ENCODE data around the gene JARID2. TPM values are rescaled to one million over a fixed set of nuclear protein-coding genes. Genes with fewer than 3 reads are reported as not detected.

Gene JARID2
- total and polyA plus RNA-seq, 11 donors: 3.5 to 12.2 (median 7.5) TPM

DNA sequence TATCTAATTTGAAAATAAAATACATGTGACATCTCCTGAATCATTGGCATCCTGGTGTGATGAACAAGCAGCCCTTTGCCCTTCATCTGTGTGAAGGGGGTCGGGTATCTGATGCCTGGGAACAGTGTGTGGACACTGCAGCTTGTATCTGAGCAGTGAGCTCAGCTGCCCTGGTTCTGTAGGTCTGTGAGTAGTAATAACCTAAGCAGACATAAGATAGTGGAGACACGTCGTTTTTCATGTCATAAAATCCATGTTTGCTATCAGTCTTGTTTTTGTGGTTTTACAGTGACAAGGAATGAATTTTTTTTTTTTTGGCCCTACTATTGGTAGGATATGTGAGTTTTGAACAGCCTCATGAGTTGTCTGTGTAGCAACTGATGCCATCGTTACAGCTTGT lies 133.0 kb downstream of the JARID2 start:
- no peak for TF ChIP-seq POLR2A (IDR thresholded peaks at IDR 0.05)
- TF ChIP-seq CTCF (IDR thresholded peaks at IDR 0.05): no peak
- peaks cover 0 to 12% (median 0%) of the 10 kb centered on the region in 9 donors for H3K36me3 ChIP-seq
- H3K27ac ChIP-seq: no peak overlapping the region
- H3K27me3 ChIP-seq: no peaks in the 10 kb centered on the region
- DNase-seq (no peak), ATAC-seq (no peak)
- H3K9me3 ChIP-seq: no peaks in the 10 kb centered on the region
- no peak overlapping the region for H3K4me3 ChIP-seq
- WGBS, 4 donors: 81 to 93% (median 90%) methylated on average over 4 of the region's 4 CpGs
- intact Hi-C loops (cut with DNase I): loop anchor here in 1 of 10 donors (10.0 kb wide), 1 partner anchor 114 kb away; no protein-coding TSS in a partner anchor
- peaks cover 0 to 35% (median 9%) of the 10 kb centered on the region in 12 donors for H3K4me1 ChIP-seq

- H3K36me3 ChIP-seq: no peaks in the 10 kb centered on the region
- ATAC-seq (peak in 1 of 4 donors; percentile 51), DNase-seq (no peak)
- 48 to 61% (median 54%) methylated on average over 4 of the region's 4 CpGs for WGBS, 4 donors
- TF ChIP-seq POLR2A (IDR thresholded peaks at IDR 0.05): no peak
- TF ChIP-seq CTCF (IDR thresholded peaks at IDR 0.05): no peak
- peaks cover 0 to 32% (median 9%) of the 10 kb centered on the region in 12 donors for H3K4me1 ChIP-seq
- no peak overlapping the region for H3K4me3 ChIP-seq
- H3K9me3 ChIP-seq: no peaks in the 10 kb centered on the region
- no peaks in the 10 kb centered on the region for H3K27me3 ChIP-seq
- intact Hi-C loops (cut with DNase I): loop anchor here in 3 of 10 donors (10.0 kb wide), 3 partner anchors 244 to 746 kb away; no protein-coding TSS in a partner anchor
- H3K27ac ChIP-seq: no peak overlapping the region
These were observed 134.5 kb downstream of the JARID2 start for GRCh38 chr6:15380351-15380750.

DNA sequence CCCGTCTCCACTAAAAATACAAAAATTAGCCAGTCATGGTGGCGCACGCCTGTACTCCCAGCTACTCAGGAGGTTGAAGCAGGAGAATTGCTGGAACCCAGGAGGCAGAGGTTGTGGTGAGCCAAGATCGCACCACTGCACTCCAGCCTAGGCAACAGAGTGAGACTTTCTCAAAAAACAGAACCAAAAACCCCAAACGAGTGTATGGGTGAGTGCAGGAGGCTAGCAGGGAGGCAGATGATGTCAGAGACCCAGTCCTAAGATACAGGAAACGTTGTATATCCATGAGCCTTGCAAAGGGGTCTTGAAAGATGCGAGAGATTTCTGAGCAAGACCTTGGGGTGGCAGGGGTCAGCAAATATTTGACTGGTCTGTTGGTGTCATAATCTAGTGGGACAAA lies 136.2 kb downstream of the JARID2 start:
- Histone ChIP-seq H3K36me3 (no peaks in the 10 kb centered on the region), H3K4me1 (peaks cover 0 to 46% (median 18%) of the 10 kb centered on the region in 12 donors), H3K27ac (no peak overlapping the region), H3K4me3 (no peak overlapping the region), H3K9me3 (no peaks in the 10 kb centered on the region), H3K27me3 (no peaks in the 10 kb centered on the region)
- TF ChIP-seq CTCF (IDR thresholded peaks at IDR 0.05): no peak
- no peak for TF ChIP-seq POLR2A (IDR thresholded peaks at IDR 0.05)
- DNase-seq (no peak), ATAC-seq (no peak)
- intact Hi-C loops (cut with DNase I): loop anchor here in 3 of 10 donors (10.0 kb wide), 3 partner anchors 243 to 747 kb away; no protein-coding TSS in a partner anchor
- WGBS, 4 donors: 82 to 91% (median 85%) methylated on average over 7 of the region's 7 CpGs

DNA sequence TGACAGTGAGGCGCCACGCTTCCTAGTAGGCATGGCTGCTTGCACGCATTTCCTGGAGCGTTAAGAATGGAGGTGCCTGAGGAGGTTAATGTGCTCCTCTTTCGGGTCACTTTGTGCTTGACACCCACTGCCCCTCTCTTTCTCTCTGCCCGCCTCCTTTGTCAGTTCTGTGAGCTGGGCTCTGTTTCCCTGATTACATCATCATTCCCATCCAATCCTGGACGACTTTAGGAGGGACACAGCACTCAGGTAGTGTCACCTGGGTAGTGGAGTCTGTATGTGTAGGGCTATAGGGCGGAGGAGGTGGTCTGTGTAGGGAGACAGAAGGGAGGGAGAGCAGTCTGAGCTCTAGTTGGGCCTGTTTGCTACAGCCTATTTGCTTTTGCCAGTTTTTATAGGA lies 136.8 kb downstream of the JARID2 start:
- H3K36me3 ChIP-seq: no peaks in the 10 kb centered on the region
- no peak overlapping the region for H3K27ac ChIP-seq
- no peak for DNase-seq
- intact Hi-C loops (cut with DNase I): loop anchor here in 3 of 10 donors (10.0 kb wide), 3 partner anchors 242 to 748 kb away; no protein-coding TSS in a partner anchor
- H3K27me3 ChIP-seq: no peaks in the 10 kb centered on the region
- H3K4me1 ChIP-seq: peaks cover 0 to 50% (median 21%) of the 10 kb centered on the region in 12 donors
- 87 to 92% (median 90%) methylated on average over 8 of the region's 8 CpGs for WGBS, 4 donors
- no peak for ATAC-seq
- no peaks in the 10 kb centered on the region for H3K9me3 ChIP-seq
- H3K4me3 ChIP-seq: no peak overlapping the region
- TF ChIP-seq CTCF (IDR thresholded peaks at IDR 0.05): no peak
- TF ChIP-seq POLR2A (IDR thresholded peaks at IDR 0.05): no peak

Measured in heart left ventricle (tissue), 16 donors.